Fibroblast of villous mesenchyme (primary cell): Measurements from ENCODE around the gene PDYN. TPM values are rescaled to one million over a fixed set of nuclear protein-coding genes. Genes with fewer than 3 reads are reported as not detected.

Experiments
- DNase-seq: peaks from one replicate; pipeline ENCODE4 v3.0.0-alpha.2; 2010; ENCODE audit warnings: low read depth
- H3K4me3 ChIP-seq: 2 replicates; pipeline ENCODE4 v1.5.1; 2011; ENCODE audit warnings: low read depth, mild to moderate bottlenecking, low read length
- CTCF ChIP-seq: IDR thresholded peaks from 2 replicates; pipeline ENCODE4 v1.5.1; 2012; ENCODE audit warnings: low read depth, mild to moderate bottlenecking, low read length; ENCODE audit not compliant: insufficient read depth
- total RNA-seq: library from RNA; depleted of rRNA; stranded (reverse); fragments of >200 nt; gene quantifications from 2 replicates; pipeline ENCODE4 v1.2.3, GENCODE V29; 2012

Gene PDYN
- total RNA-seq, 1 donor = not detected

GRCh38 chr20:1938464-1939269, 55.2 kb downstream of the PDYN start:
- H3K4me3 ChIP-seq = no peak overlapping the region
- no peak for DNase-seq
- TF ChIP-seq CTCF = no peak

DNA sequence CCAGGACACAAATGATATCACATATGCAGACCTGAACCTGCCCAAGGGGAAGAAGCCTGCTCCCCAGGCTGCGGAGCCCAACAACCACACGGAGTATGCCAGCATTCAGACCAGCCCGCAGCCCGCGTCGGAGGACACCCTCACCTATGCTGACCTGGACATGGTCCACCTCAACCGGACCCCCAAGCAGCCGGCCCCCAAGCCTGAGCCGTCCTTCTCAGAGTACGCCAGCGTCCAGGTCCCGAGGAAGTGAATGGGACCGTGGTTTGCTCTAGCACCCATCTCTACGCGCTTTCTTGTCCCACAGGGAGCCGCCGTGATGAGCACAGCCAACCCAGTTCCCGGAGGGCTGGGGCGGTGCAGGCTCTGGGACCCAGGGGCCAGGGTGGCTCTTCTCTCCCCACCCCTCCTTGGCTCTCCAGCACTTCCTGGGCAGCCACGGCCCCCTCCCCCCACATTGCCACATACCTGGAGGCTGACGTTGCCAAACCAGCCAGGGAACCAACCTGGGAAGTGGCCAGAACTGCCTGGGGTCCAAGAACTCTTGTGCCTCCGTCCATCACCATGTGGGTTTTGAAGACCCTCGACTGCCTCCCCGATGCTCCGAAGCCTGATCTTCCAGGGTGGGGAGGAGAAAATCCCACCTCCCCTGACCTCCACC, 56.4 kb downstream of the PDYN start:
- no peak overlapping the region for H3K4me3 ChIP-seq
- no peak for TF ChIP-seq CTCF
- no peak for DNase-seq

DNA sequence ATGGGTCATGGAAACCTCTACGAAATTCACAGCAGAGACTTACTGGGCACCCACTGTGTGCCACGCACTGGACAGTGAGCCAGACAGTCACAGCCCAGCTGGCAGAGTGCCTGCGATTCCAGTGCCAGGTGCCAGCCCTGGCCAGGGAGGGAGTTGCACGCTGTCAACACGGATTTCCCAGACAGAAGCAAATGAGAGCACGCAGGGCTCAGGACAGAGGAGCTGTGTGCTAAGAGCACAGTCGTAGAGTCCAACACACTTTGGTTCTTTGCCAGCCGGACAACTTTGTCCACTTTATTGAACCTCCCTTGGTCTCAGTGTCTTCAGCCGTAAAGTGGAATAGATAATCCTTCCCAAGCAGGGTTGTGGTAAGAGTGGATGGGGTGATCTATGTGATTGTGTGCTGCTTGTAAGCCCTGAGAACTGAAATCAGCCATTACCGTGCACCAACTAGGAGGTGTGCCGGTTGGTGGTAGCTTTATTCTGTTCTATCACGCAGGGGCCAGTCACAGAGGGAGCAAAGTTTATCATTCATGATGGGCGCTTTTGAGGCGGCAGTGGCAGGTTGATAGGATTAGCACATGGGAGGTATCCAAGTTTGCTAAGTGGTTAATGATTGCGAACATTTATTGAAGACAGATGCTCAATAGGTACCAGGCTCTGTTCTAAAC, 58.0 kb downstream of the PDYN start:
- TF ChIP-seq CTCF = no peak
- no peak overlapping the region for H3K4me3 ChIP-seq
- DNase-seq = no peak

DNA sequence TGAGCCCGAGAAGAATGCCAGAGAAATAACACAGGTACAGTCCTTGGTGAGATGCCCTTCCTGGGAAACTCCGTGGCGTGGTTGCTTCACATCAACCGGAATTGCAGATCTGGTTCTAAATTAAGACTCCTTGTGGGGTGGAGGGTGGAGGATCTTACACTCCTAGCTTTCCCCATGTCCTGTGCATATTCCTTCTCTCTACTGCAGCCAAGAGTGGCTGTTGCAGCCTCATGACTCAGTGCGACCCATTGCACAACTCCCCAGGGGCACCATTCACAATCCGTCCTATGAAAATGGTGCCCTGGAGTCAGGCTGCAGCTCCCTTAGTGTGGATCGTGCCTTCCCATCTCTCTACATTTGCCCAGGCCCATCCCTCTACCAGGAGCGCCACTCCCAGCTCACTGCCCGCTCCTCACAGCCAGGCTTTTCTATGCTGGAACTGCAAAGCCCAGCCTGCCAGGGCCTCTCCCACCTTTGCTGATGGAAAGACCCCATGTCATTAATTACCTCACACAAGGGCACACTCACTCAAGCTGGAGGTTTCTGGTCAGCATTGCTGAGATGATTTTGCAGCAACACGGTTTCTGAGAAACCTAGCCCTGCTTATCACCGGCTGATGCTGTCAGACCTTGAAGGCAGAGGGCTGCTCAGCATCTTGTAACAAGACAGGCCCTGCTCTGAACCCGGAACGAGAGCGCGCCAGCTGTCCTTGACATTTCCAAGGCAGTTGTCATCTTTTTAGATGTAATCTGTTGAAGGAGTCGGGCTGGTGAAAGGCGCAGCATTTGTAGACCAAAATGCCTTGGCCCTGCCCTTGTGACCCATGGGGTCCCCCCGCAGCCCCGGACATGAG, 58.9 kb downstream of the PDYN start:
- DNase-seq = peak; percentile 84
- no peak overlapping the region for H3K4me3 ChIP-seq
- no peak for TF ChIP-seq CTCF

DNA sequence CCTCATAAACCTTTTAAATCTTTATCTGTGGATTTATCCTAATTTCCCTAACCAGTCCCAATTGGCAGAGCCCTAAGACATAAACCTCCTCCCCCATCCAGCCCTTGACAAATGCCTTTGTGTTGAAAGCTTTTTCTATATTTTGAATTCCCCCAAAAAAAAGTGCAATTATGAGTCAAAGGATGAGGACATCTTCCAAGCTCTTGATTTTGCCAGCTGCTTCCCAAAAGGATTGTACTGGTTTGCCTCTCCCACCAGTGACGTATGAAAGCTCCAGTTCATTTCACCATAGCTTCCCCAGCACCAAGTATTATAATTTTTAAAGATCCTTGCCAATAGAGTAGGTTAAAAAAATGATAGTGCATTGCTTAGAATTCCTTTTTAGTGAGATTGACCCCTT, 59.7 kb downstream of the PDYN start:
- no peak for TF ChIP-seq CTCF
- peak; percentile 73 for DNase-seq
- no peak overlapping the region for H3K4me3 ChIP-seq

GRCh38 chr20:1933465-1933870, 60.4 kb downstream of the PDYN start:
- H3K4me3 ChIP-seq = no peak overlapping the region
- peak; percentile 51 for DNase-seq
- TF ChIP-seq CTCF = no peak
